ENCODE results near the gene MAOB.

The MAOB gene

GRCh38 chrX:43846558-43846957 lies 35.7 kb downstream of the MAOB start:
- H3K4me1 ChIP-seq: peaks cover 0 to 13% (median 0%) of the 10 kb centered on the region in 4 donors
- H3K36me3 ChIP-seq: no peaks in the 10 kb centered on the region
- no peaks in the 10 kb centered on the region for H3K27me3 ChIP-seq
- no peak overlapping the region for H3K27ac ChIP-seq
- DNase-seq: no peak
- H3K4me3 ChIP-seq: no peak overlapping the region
- no peak for TF ChIP-seq CTCF (IDR thresholded peaks at IDR 0.05)
- intact Hi-C loops (cut with DNase I; ENCODE audit: low total_unique reads): no loop called here
- H3K9me3 ChIP-seq: peaks cover 0 to 2% (median 0%) of the 10 kb centered on the region in 3 donors

- no peaks in the 10 kb centered on the region for H3K36me3 ChIP-seq
- H3K4me3 ChIP-seq: no peak overlapping the region
- peaks cover 0 to 13% (median 0%) of the 10 kb centered on the region in 4 donors for H3K4me1 ChIP-seq
- TF ChIP-seq CTCF (IDR thresholded peaks at IDR 0.05): no peak
- no peak overlapping the region for H3K27ac ChIP-seq
- intact Hi-C loops (cut with DNase I; ENCODE audit: low total_unique reads): no loop called here
- H3K27me3 ChIP-seq: no peaks in the 10 kb centered on the region
- DNase-seq: no peak
- peaks cover 0 to 4% (median 0%) of the 10 kb centered on the region in 3 donors for H3K9me3 ChIP-seq
These were observed 36.5 kb downstream of the MAOB start for GRCh38 chrX:43845776-43846175.

- Histone ChIP-seq H3K9me3 (peaks cover 0 to 4% (median 3%) of the 10 kb centered on the region in 3 donors), H3K4me3 (no peak overlapping the region), H3K36me3 (no peaks in the 10 kb centered on the region), H3K27ac (no peak overlapping the region), H3K4me1 (peaks cover 0 to 4% (median 0%) of the 10 kb centered on the region in 4 donors), H3K27me3 (no peaks in the 10 kb centered on the region)
- no peak for DNase-seq
- TF ChIP-seq CTCF (IDR thresholded peaks at IDR 0.05): no peak
- intact Hi-C loops (cut with DNase I; ENCODE audit: low total_unique reads): no loop called here
These were observed 42.0 kb downstream of the MAOB start for GRCh38 chrX:43840265-43840664.

GRCh38 chrX:43836435-43837184 lies 45.6 kb downstream of the MAOB start:
- Histone ChIP-seq H3K4me3 (no peak overlapping the region), H3K27ac (no peak overlapping the region), H3K36me3 (no peaks in the 10 kb centered on the region), H3K27me3 (no peaks in the 10 kb centered on the region), H3K4me1 (peaks cover 0 to 4% (median 0%) of the 10 kb centered on the region in 4 donors), H3K9me3 (peaks cover 0 to 3% (median 3%) of the 10 kb centered on the region in 3 donors)
- peak; percentile 52 to 59 for TF ChIP-seq CTCF (IDR thresholded peaks at IDR 0.05)
- DNase-seq: no peak
- intact Hi-C loops (cut with DNase I; ENCODE audit: low total_unique reads): loop anchor here (5.0 kb wide), 1 partner anchor 106 kb away; no protein-coding TSS in a partner anchor

- Histone ChIP-seq H3K27me3 (no peaks in the 10 kb centered on the region), H3K9me3 (peaks cover 0 to under 1% (median 0%) of the 10 kb centered on the region in 3 donors), H3K4me3 (no peak overlapping the region), H3K27ac (no peak overlapping the region), H3K36me3 (no peaks in the 10 kb centered on the region), H3K4me1 (peaks cover 0 to 4% (median 0%) of the 10 kb centered on the region in 4 donors)
- no peak for DNase-seq
- TF ChIP-seq CTCF (IDR thresholded peaks at IDR 0.05): no peak
- intact Hi-C loops (cut with DNase I; ENCODE audit: low total_unique reads): loop anchor here (5.0 kb wide), 1 partner anchor 107 kb away; no protein-coding TSS in a partner anchor
These were observed 46.7 kb downstream of the MAOB start for GRCh38 chrX:43835559-43835958.

Measured in tibial artery (tissue), 4 donors.